Spinal cord (tissue), 10 donors: ENCODE data around the gene SETD2. TPM values are rescaled to one million over a fixed set of nuclear protein-coding genes. Genes with fewer than 3 reads are reported as not detected.
"Not testable (repeated sequence)": the region's sequence is repeated elsewhere in the genome, so short reads cannot be mapped to it uniquely, and the experiment has no call there.

Source experiments
- DNase-seq, 6 donors: peaks; one replicate each; pipeline versions ENCODE4 v3.0.0 to v3.0.0-alpha.2; 2013 to 2015; ENCODE audit warnings: low spot score in 6 of 6, low read depth in 4 of 6
- H3K27ac ChIP-seq: one replicate; pipeline ENCODE4 v1.5.1; 2013; ENCODE audit warnings: low read depth, low read length, control low read depth
- H3K27me3 ChIP-seq: one replicate; pipeline ENCODE4 v1.6.1; 2013; ENCODE audit warnings: low read length; ENCODE audit not compliant: control insufficient read depth, insufficient read depth
- H3K36me3 ChIP-seq: one replicate; pipeline ENCODE4 v1.6.1; 2013; ENCODE audit warnings: low read length; ENCODE audit not compliant: control insufficient read depth, insufficient read depth
- H3K4me1 ChIP-seq: one replicate; pipeline ENCODE4 v1.6.1; 2013; ENCODE audit warnings: low read length; ENCODE audit not compliant: control insufficient read depth, insufficient read depth
- H3K4me3 ChIP-seq: one replicate; pipeline ENCODE4 v1.5.1; 2013; ENCODE audit warnings: low read depth, low read length, control low read depth
- H3K9me3 ChIP-seq: one replicate; pipeline ENCODE4 v1.6.1; 2013; ENCODE audit warnings: low read length; ENCODE audit not compliant: control insufficient read depth, insufficient read depth
- WGBS: methylation state at CpG from one replicate; pipeline ENCODE4 v1.1.5; 2013; ENCODE audit warnings: missing lambda C conversion rate; ENCODE audit not compliant: insufficient coverage; 5-methylcytosine and 5-hydroxymethylcytosine counted together
- polyA plus RNA-seq, 2 donors: library from polyadenylated mRNA; unstranded; fragments of 120-200 nt; gene quantifications; one replicate each; pipeline ENCODE4 v1.2.1, GENCODE V29; 2013; ENCODE audit not compliant: insufficient read length in 2 of 2
- total RNA-seq, 2 donors: library from RNA; depleted of rRNA in 1 of 2; stranded (reverse); fragments of 120-200 nt in 1 of 2; fragments of >200 nt in 1 of 2; gene quantifications; one replicate each; pipeline versions ENCODE4 v1.2.3 to v1.2.4, GENCODE V29; 2013 to 2014
- donor health status: healthy.

The SETD2 gene
- total and polyA plus RNA-seq, 4 donors = 39.9 to 72.0 (median 51.0) TPM

DNA sequence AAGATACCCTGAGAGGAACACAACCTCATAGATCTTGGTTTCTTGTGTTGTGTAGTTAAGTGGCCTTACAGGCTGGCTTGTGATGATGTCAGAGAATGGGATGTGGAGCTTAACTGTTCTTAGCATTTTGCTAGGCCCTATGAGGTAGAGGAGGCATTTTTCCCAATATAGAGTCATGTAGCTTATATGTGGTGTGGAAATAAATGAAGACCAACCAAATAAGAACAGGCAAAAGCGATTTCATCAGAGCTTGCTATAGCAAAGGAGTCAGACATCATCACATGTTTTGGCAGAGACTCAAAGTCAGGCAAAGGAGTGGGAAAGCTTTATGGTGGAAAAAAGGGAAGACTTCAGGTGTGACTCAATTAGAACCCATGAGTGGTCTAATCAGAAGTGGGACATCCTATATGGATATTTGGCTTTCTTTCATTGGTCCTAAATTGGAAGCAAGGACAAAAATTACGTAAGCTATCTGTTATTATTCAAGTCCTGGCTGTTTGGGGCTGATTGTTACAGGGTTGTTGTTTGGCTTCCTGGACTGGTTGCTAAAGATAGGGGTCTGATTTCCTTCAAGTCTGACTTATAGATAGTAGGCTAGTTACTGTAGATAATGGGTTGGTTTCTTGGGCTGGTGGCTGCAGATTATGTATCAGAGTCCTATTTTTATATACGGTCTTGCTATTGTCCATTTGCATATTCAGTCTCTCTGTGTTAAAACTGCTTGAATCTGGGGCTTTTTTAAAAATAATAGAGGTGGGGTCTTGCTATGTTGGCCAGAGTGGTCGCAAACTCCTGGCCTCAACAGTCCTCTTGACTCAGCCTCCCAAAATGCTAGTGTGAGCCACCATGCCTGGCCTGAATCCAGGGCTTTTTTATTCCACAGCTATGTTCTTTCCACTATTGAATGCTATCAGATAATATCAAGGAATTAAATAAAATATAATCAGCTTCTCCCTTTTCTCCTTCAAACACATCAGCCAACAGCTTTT lies 30.3 kb upstream of the SETD2 start:
- Histone ChIP-seq H3K9me3 (no peaks in the 10 kb centered on the region), H3K4me3 (no peak overlapping the region), H3K27me3 (no peaks in the 10 kb centered on the region), H3K27ac (no peak overlapping the region), H3K36me3 (no peaks in the 10 kb centered on the region), H3K4me1 (no peaks in the 10 kb centered on the region)
- 100% methylated on average over 3 of the region's 4 CpGs for WGBS
- no peak for DNase-seq

DNA sequence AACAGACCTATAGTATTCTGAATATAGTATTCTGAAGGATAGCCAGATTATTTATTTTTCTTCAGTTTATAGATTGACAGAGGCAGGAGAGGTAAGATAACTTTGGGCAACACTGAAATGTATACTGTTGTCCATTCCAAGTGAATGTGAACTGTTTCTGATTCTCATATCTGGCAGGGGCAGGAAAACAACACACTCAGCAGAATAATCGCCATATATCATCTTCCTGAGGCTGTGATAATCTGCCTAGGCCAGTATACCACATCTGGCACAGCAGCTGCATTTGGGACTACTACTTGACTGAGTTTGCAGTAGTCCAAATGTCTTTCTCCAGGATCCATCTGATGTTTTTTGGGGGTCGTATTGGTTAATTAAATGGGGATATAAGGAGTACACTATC lies 22.4 kb upstream of the SETD2 start:
- no peaks in the 10 kb centered on the region for H3K9me3 ChIP-seq
- H3K36me3 ChIP-seq = peaks cover 13% of the 10 kb centered on the region
- 100% methylated on average over 2 of the region's 2 CpGs for WGBS
- no peak overlapping the region for H3K4me3 ChIP-seq
- no peaks in the 10 kb centered on the region for H3K4me1 ChIP-seq
- no peak overlapping the region for H3K27ac ChIP-seq
- H3K27me3 ChIP-seq = no peaks in the 10 kb centered on the region
- DNase-seq = no peak

DNA sequence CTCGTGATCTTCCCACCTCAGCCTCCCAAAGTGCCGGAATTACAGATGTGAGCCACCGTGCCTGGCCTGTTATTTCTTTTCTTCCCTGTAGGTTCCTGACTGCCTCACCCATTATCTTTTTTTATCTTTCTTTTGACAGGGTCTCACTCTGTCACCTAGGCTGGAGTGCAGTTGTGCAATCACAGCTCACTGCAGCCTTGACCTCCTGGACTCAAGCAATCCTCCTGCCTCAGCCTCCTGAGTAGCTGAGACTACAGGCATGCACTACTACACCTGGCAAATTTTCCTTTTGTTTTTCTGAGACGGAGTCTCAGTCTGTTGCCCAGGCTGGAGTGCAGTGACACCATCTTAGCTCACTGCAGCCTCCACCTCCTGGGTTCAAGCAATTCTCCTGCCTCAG lies 17.8 kb upstream of the SETD2 start:
- 91% methylated on average over 3 of the region's 4 CpGs for WGBS
- H3K9me3 ChIP-seq, H3K4me1 ChIP-seq, DNase-seq, H3K4me3 ChIP-seq, H3K27me3 ChIP-seq, H3K27ac ChIP-seq: not testable (repeated sequence)
- H3K36me3 ChIP-seq = peaks cover 31% of the 10 kb centered on the region

DNA sequence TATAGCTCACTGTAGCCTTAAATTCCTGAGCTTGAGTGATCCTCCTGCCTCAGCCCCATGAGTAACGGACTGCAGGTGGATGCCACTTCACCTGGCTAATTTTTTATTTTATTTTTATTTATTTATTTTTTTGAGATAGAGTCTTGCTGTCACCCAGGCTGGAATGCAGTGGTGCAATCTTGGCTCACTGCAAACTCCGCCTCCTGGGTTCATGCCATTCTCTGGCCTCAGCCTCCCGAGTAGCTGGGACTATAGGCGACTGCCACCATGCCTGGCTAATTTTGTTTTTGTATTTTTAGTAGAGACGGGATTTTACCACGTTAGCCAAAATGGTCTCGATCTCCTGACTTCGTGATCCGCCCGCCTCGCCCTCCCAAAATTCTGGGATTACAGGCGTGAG lies 16.1 kb upstream of the SETD2 start:
- 86% methylated on average over 1 of the region's 12 CpGs for WGBS

DNA sequence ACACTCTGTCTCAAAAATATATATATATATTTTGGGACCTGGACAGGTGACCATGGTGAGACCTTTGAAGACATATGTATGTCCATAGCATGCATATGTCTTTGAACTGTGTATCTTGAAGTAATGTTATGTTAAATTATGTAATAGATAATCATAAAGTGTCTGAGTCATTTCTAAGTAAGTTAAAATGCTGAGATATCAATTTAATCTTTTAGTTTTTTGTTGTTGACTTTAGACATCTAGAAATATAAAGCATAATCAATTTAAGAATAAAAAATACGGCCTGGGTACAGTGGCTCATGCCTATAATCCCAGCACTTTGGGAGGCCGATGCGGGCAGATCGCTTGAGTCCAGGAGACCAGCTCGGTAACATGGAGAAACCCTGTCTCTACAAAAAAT lies 12.7 kb upstream of the SETD2 start:
- no CpG with 5 or more reads among the region's 5 CpGs for WGBS
- no peaks in the 10 kb centered on the region for H3K27me3 ChIP-seq

More for the DNA sequence above, 16.1 kb upstream of the SETD2 start:
- not testable (repeated sequence) for H3K27me3 ChIP-seq, H3K9me3 ChIP-seq, H3K4me3 ChIP-seq, H3K27ac ChIP-seq, H3K4me1 ChIP-seq, DNase-seq
- H3K36me3 ChIP-seq = peaks cover 31% of the 10 kb centered on the region

DNA sequence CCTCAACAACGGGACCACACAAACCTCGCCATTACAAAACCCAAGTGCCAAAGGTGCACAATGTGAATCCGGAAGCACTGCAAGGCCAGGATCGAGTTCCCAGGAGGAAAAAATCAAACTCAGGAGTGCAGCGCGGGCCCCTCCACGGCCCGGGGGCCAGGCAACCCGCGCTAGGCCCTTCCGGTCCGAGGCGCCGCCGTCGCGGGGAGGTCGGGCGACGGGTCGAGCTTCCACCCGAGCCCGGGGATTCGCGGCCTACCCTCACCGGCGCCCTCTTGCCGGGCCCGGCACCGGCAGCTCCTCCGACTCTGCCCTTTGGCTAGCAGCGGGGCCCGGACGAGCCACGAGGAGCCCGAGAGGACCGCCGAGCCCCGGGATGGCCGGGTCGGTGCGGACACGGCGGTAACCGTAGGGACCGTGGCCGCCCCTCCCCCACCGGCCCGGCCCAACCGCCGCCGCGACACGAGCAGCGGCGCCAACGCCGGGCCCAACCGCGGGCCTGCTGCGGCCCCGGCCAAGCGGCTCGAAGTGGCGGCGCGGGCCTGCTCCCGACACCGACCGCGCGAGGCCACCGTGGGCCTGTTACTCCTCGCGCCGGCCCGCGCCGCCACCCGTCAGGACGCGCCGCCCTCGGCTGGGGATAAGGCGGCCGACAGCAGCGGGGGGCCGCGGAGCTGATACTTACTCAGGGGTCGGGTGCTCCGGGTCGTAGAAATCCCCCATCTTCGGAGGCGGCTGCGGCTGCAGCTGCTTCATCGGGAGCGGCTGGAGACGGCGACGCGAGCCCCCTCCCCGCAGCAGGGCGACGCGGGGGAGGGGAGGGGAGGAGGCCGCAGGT lies 525 bp downstream of the SETD2 start:
- WGBS = under 1% methylated on average over 100 of the region's 106 CpGs
- Histone ChIP-seq H3K4me3 (peak overlapping the region; percentile 91), H3K27me3 (no peaks in the 10 kb centered on the region), H3K9me3 (no peaks in the 10 kb centered on the region), H3K4me1 (peaks cover 21% of the 10 kb centered on the region), H3K27ac (peak overlapping the region; percentile 95), H3K36me3 (no peaks in the 10 kb centered on the region)
- peak; percentile 8 to 68 (median 25) for DNase-seq

More for the DNA sequence above, 12.7 kb upstream of the SETD2 start:
- Histone ChIP-seq H3K27ac (no peak overlapping the region), H3K4me3 (no peak overlapping the region), H3K36me3 (peaks cover 27% of the 10 kb centered on the region), H3K9me3 (no peaks in the 10 kb centered on the region), H3K4me1 (no peaks in the 10 kb centered on the region)
- no peak for DNase-seq

DNA sequence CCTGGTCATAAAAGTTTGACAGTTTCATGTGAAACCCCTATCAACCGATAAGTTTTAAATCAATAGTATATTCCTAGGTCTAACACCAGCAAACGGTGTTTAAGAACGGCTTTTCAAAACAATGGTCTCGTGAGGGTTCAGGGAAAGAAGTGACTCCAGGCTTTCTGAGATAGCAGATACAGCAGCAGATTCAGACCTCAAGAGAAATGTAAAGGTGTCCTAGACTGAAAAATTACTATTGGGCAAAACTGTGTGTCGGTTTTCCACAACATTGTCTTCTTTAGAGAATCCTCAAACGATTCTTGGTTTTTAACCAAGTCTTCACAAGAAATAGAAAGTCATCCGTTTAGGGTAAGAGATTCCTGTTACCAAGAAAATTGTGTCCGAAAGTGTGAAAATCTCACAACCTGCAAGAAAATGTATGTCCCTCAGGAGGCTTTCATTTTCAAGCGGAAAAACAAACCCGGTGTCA lies 1.2 kb downstream of the SETD2 start:
- H3K36me3 ChIP-seq = no peaks in the 10 kb centered on the region
- no peaks in the 10 kb centered on the region for H3K27me3 ChIP-seq
- DNase-seq = peak in 2 of 6 donors; percentile 21 to 37
- H3K9me3 ChIP-seq = no peaks in the 10 kb centered on the region
- peaks cover 21% of the 10 kb centered on the region for H3K4me1 ChIP-seq
- 0% methylated on average over 6 of the region's 10 CpGs for WGBS
- H3K4me3 ChIP-seq = peak overlapping the region; percentile 91
- H3K27ac ChIP-seq = peak overlapping the region; percentile 80

DNA sequence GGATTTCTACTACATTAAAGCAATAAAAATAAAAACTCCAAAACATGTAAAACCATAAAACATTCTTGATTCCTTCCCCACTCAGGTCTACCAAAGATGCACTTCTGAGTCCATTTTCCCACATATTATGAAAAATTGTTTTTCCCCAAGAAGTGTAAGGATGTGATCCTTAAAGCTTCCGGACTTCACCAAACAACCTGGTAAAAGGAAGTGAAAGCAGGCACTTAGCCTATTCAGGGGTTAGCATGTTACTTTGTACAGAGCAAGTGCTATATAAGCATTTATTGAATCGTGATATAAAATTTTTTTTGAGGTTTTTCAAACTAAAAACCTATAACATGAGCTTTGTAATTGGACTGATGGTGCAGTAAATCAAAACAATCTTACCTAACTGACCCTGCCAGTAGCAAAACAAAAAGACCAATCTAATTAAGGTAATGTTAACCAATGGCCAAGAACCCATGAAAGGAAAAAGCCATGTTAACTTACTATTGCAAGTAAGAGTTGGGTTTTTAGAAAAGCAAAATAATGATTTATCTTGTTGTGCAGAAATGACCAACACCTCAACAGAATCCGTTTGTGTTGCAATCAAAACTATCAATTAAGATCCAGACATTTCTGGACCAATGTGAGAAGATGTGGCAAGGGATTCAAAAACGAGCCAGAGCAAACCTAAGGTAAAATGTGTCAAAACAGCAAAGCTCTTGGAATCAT lies 1.8 kb downstream of the SETD2 start:
- H3K27me3 ChIP-seq = no peaks in the 10 kb centered on the region
- H3K4me1 ChIP-seq = peaks cover 24% of the 10 kb centered on the region
- no peaks in the 10 kb centered on the region for H3K36me3 ChIP-seq
- 0% methylated on average over 1 of the region's 4 CpGs for WGBS
- DNase-seq = peak in 1 of 6 donors; percentile 1
- H3K4me3 ChIP-seq = peak overlapping the region; percentile 91
- peak overlapping the region; percentile 80 for H3K27ac ChIP-seq
- H3K9me3 ChIP-seq = no peaks in the 10 kb centered on the region

DNA sequence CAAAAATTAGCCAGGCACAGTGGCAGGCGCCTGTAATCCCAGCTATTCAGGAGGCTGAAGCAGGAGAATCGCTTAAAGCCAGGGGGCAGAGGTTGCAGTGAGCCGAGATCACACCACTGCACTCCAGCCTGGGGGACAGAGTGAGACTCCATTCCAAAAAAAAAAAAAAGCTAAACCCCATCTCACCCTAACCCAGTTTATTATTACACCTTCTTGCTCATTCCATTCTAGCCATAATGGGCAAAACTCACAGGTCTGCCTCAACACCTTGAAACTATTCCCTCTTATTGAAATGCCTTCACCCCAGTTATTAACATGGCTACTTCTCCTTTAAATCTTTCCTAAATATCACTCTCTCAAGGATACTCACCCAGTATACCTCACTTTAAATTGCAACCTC lies 4.1 kb downstream of the SETD2 start:
- no peaks in the 10 kb centered on the region for H3K27me3 ChIP-seq
- H3K9me3 ChIP-seq = no peaks in the 10 kb centered on the region
- peaks cover 19% of the 10 kb centered on the region for H3K4me1 ChIP-seq
- no peak overlapping the region for H3K27ac ChIP-seq
- H3K4me3 ChIP-seq = no peak overlapping the region
- DNase-seq = no peak
- H3K36me3 ChIP-seq = no peaks in the 10 kb centered on the region
- WGBS = 60% methylated on average over 2 of the region's 3 CpGs
